ENCODE measurements around the gene DCAF10. TPM values are rescaled to one million over a fixed set of nuclear protein-coding genes. Genes with fewer than 3 reads are reported as not detected.
A peak's percentile ranks its signal among the peaks of the same experiment; 100 is the strongest.

Gene DCAF10
- total RNA-seq, 4 donors from 2014 or later: 23.8 to 30.4 (median 26.0) TPM

DNA sequence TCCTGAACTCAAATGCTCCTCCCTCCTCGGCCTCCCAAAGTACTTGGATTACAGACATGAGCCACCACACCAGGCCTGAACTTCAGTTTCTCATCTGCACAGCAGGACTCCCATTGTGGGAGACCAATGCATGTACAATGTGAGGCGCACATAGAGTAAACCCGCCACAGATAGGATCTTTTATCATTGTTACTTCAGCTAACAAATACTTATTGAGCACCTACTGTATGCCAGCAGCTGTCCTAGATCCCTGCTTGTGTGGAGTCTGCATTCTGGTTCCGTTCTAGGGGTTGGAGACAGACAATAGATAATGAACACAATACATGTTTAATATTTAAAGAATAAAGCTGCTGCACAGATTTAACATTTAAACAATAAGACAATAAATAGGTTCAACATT lies 109.7 kb downstream of the DCAF10 start:
- H3K4me3 ChIP-seq (ENCODE audit: low read depth, poor library complexity, severe bottlenecking): no peak overlapping the region
- DNase-seq (ENCODE audit: low spot score in 2 of 2): peak in 1 of 2 donors; percentile 12
- intact Hi-C loops (cut with DNase I; ENCODE audit: low total_unique reads): loop anchor here (10.0 kb wide), 3 partner anchors 155 to 455 kb away; partner anchors contain the start of gene SHB
- TF ChIP-seq, protein P1, sequence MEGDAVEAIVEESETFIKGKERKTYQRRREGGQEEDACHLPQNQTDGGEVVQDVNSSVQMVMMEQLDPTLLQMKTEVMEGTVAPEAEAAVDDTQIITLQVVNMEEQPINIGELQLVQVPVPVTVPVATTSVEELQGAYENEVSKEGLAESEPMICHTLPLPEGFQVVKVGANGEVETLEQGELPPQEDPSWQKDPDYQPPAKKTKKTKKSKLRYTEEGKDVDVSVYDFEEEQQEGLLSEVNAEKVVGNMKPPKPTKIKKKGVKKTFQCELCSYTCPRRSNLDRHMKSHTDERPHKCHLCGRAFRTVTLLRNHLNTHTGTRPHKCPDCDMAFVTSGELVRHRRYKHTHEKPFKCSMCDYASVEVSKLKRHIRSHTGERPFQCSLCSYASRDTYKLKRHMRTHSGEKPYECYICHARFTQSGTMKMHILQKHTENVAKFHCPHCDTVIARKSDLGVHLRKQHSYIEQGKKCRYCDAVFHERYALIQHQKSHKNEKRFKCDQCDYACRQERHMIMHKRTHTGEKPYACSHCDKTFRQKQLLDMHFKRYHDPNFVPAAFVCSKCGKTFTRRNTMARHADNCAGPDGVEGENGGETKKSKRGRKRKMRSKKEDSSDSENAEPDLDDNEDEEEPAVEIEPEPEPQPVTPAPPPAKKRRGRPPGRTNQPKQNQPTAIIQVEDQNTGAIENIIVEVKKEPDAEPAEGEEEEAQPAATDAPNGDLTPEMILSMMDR (IDR thresholded peaks at IDR 0.05): no peak
- 94 to 98% methylated on average over 4 of the region's 4 CpGs for WGBS, 2 donors

DNA sequence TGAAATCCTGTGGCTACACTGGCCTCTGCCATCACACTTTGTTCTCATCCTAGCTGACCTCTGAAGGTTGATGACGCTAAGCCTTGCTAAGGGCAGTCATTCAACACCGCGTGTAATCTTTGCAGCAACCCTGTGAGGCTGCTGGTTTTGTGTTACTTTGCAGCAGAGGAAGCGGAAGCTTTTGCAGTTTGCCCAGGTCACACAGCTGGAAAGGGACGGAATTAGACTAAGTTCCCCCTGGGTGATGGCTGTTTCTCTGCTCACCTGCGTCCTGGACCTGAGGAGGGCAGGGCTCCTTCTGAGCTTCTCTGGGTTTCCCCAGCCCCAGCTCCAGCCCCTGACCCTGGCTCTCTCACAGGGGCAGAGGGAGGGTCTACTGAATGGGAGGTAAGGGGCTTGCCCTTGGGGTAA lies 110.7 kb downstream of the DCAF10 start:
- peak in 1 of 2 donors; percentile 69 for DNase-seq (ENCODE audit: low spot score in 2 of 2)
- no peak for TF ChIP-seq POLR2A (IDR thresholded peaks at IDR 0.05)
- TF ChIP-seq, protein P1 (IDR thresholded peaks at IDR 0.05): no peak
- no peak overlapping the region for H3K4me3 ChIP-seq (ENCODE audit: low read depth, poor library complexity, severe bottlenecking)
- WGBS, 2 donors: 72 to 76% methylated on average over 6 of the region's 6 CpGs
- intact Hi-C loops (cut with DNase I; ENCODE audit: low total_unique reads): loop anchor here (10.0 kb wide), 3 partner anchors 154 to 454 kb away; partner anchors contain the start of gene SHB

DNA sequence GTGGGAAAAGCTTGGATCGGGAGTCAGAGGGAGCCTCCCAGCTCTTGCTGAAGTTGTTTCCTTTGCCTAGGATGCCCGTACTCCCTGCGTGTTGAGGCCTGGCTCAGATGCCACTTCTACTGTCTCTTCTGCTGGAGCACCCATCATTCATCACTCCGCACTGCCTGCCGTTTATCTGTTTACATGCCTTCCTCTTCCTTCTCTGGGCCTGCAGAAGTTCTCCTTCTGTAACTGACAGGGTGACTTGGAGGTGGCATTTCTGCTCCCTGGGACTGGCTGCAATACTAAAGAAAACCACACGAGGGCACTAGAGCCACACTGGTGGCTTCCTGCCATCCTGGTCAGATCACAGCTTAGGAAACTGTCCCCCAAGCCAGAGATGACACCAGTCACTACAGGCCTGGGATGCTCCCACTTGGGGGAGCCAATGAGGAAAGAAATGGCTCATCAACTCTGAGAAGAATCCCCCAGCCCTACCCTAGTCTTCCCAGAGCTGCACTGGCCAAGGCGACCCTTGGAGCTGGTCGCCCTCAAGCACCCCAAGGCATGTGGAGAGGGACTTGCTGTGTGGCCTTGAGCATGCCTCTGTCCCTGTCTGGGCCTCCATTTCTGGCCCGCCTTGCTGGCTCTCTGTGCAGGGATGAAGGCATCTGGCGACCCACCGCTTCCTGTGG lies 113.0 kb downstream of the DCAF10 start:
- no peak overlapping the region for H3K4me3 ChIP-seq (ENCODE audit: low read depth, poor library complexity, severe bottlenecking)
- TF ChIP-seq, protein P1 (IDR thresholded peaks at IDR 0.05): peak in 2 of 3 donors; percentile 18 to 66
- no peak for TF ChIP-seq POLR2A (IDR thresholded peaks at IDR 0.05)
- DNase-seq (ENCODE audit: low spot score in 2 of 2): peak; percentile 87 to 95
- intact Hi-C loops (cut with DNase I; ENCODE audit: low total_unique reads): loop anchor here (10.0 kb wide), 3 partner anchors 151 to 451 kb away; partner anchors contain the start of gene SHB
- WGBS, 2 donors: 48 to 53% methylated on average over 10 to 11 of the region's 11 CpGs

DNA sequence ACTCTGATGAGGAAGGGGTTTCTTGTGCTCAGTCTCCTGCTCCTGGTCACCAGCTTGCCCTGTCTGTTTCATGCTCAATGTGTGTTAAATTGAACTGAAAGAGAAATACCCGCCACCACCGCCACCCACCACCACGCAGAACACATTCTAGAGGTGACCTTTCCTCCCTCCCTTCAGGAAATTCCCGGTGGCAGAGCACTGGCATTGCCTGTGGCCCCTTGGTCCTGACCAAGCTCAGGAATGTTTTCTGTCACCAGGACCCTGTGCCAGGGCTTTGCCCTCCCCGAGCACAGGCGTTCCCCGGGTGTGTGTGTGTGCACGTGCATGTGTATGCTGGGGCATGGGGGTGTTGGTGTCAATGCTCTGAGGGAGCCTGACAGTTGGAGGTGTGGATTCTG lies 113.6 kb downstream of the DCAF10 start:
- intact Hi-C loops (cut with DNase I; ENCODE audit: low total_unique reads): loop anchor here (10.0 kb wide), 3 partner anchors 151 to 451 kb away; partner anchors contain the start of gene SHB
- DNase-seq (ENCODE audit: low spot score in 2 of 2): peak in 1 of 2 donors; percentile 78

DNA sequence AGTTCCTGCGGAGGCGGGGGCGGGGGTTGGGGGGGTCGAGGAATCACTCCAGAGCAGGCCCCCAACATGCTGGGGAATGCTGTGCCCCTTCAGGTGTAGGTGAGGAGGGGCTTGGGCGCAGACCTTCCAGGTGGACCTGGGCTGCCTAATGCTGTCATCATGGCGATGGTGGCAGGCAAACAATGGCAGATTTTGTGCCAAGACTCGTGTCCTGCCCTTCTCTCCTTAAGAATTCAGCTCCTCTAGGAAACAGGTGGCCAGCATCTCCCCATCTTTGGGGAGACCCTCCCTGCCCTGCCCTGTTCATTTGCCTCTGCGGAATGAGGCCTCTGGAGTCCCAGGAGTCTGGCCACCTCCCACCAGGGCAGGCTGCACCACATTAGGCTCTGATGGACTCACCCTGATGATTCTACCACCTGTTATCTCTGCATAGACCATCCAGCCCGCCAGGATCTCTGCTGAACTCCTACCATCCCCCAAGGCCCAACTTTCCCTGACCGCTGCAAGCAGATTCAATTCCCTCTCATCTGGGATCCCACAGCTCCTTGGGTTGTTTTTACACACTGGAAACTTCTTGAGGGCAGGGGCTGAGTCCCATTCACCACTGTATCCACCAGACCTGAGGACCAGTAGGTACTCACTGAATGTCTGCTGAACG lies 114.2 kb downstream of the DCAF10 start:
- H3K4me3 ChIP-seq (ENCODE audit: low read depth, poor library complexity, severe bottlenecking): no peak overlapping the region
- WGBS, 2 donors: 77 to 87% methylated on average over 11 of the region's 11 CpGs
- intact Hi-C loops (cut with DNase I; ENCODE audit: low total_unique reads): loop anchor here (10.0 kb wide), 3 partner anchors 150 to 450 kb away; partner anchors contain the start of gene SHB
- peak in 1 of 2 donors; percentile 84 for DNase-seq (ENCODE audit: low spot score in 2 of 2)
- TF ChIP-seq, protein P1 (IDR thresholded peaks at IDR 0.05): no peak
- TF ChIP-seq POLR2A (IDR thresholded peaks at IDR 0.05): no peak

More for the DNA sequence above, 113.6 kb downstream of the DCAF10 start:
- no peak overlapping the region for H3K4me3 ChIP-seq (ENCODE audit: low read depth, poor library complexity, severe bottlenecking)
- WGBS, 2 donors: 62 to 73% methylated on average over 8 of the region's 8 CpGs
- no peak for TF ChIP-seq POLR2A (IDR thresholded peaks at IDR 0.05)
- TF ChIP-seq, protein P1 (IDR thresholded peaks at IDR 0.05): no peak

Measured in lower leg skin (tissue), 4 donors.